K562 (cell line): Measurements from ENCODE around the gene DYNLT4. TPM values are rescaled to one million over a fixed set of nuclear protein-coding genes. Genes with fewer than 3 reads are reported as not detected.
A peak's percentile ranks its signal among the peaks of the same experiment; 100 is the strongest.

Experiments
- CBFA2T3 ChIP-seq: fragments of 450-650 bp; IDR thresholded peaks from 2 replicates; pipeline ENCODE4 v1.6.1; 2017
- CTCF ChIP-seq, 3 experiments: IDR thresholded peaks in 2 of 3; conservative IDR thresholded peaks in 1 of 3; 2 replicates each; pipeline ENCODE4 v1.5.1; 2011 to 2012; ENCODE audit warnings: low read length in 3 of 3, mild to moderate bottlenecking in 3 of 3, control low read depth in 2 of 3, improper control_type of control experiment in 1 of 3, inconsistent platforms in 1 of 3, low read depth in 1 of 3, mixed read lengths in 1 of 3, moderate library complexity in 1 of 3; ENCODE audit not compliant: insufficient read depth in 2 of 3
- E2F3 ChIP-seq: fragments of 250-450 bp; sonication (Bioruptor Pico); IDR thresholded peaks from 2 replicates; pipeline ENCODE4 v1.4.0; 2020; ENCODE audit warnings: mild to moderate bottlenecking
- NBN ChIP-seq: fragments of 450-650 bp; IDR thresholded peaks from 2 replicates; pipeline ENCODE4 v1.6.1; 2016; ENCODE audit warnings: low read depth, mild to moderate bottlenecking
- REST ChIP-seq, 2 experiments: fragments of 450-650 bp; formaldehyde crosslinking in 1 of 2; IDR thresholded peaks; 2 replicates each; pipeline versions ENCODE4 v1.4.0 to v1.6.1; 2014 to 2020; ENCODE audit warnings: mild to moderate bottlenecking in 2 of 2, borderline replicate concordance in 1 of 2, low read depth in 1 of 2
- SMAD4 ChIP-seq: fragments of 250-450 bp; sonication (Bioruptor Pico); conservative IDR thresholded peaks from 2 replicates; pipeline ENCODE4 v1.8.0; 2021; ENCODE audit warnings: inconsistent platforms, mild to moderate bottlenecking, moderate library complexity
- TFAP4 ChIP-seq: sonication (generic); formaldehyde crosslinking; IDR thresholded peaks from 2 replicates; pipeline ENCODE4 v1.8.0; 2022; ENCODE audit warnings: missing genetic modification reagents, mild to moderate bottlenecking, moderate library complexity, borderline replicate concordance
- UBTF ChIP-seq, 2 experiments: IDR thresholded peaks; 2 replicates each; pipeline ENCODE4 v1.6.1; 2012; ENCODE audit warnings: improper control_type of control experiment in 2 of 2, low read depth in 2 of 2, low read length in 2 of 2, borderline replicate concordance in 1 of 2
- ZNF3 ChIP-seq: fragments of 250-450 bp; sonication (Bioruptor Pico); IDR thresholded peaks from 2 replicates; pipeline ENCODE4 v1.5.0; 2021; ENCODE audit warnings: mild to moderate bottlenecking, moderate library complexity
- ZNF512 ChIP-seq: IDR thresholded peaks from 2 replicates; pipeline ENCODE4 v1.6.1; 2016; ENCODE audit warnings: missing genetic modification characterization, missing compliant biosample characterization
- ZNF830 ChIP-seq: fragments of 250-450 bp; sonication (Bioruptor Pico); IDR thresholded peaks from 2 replicates; pipeline ENCODE4 v1.5.0; 2021; ENCODE audit warnings: mild to moderate bottlenecking
- polyA plus RNA-seq, 8 experiments: library from polyadenylated mRNA; depleted of rRNA in 4 of 8; stranded (reverse) in 5 of 8; unstranded in 3 of 8; fragments of >200 nt; fragmentation: Nextera tagmentation in 2 of 8; fragmentation: Illumina TruSeq in 1 of 8; extraction: Ambion mirVana in 2 of 8; extraction: Trizol in 1 of 8; gene quantifications; 2 replicates each; pipeline versions ENCODE4 v1.2.1 to v1.2.3, GENCODE V29; 2011 to 2014; ENCODE audit warnings: inconsistent platforms in 1 of 8, missing spikeins in 1 of 8
- total RNA-seq, 7 experiments: library from RNA; depleted of rRNA in 6 of 7; stranded (reverse); fragments of >200 nt in 6 of 7; fragmentation: Illumina TruSeq in 2 of 7; extraction: Trizol in 2 of 7; gene quantifications; 2 replicates each; pipeline versions ENCODE4 v1.2.1 to v1.2.3, GENCODE V29; 2011 to 2021; ENCODE audit warnings: low replicate concordance in 1 of 7

The DYNLT4 gene
- total and polyA plus RNA-seq, 9 of the 15 experiments (the other 6 are each of a cell fraction or from before 2014, with no cell fraction given) = 0.29 to 0.73 TPM; not detected in 7

GRCh38 chr1:44830900-44831304 lies 23.8 kb upstream of the DYNLT4 start (continued):
- TF ChIP-seq CTCF (IDR thresholded peaks at IDR 0.05 in 2 of 3, conservative IDR thresholded peaks at IDR 0.05 in 1 of 3; ENCODE audit: insufficient read depth in 2 of 3, low read depth in 1 of 3, low read length in 3 of 3) (peak; percentile 47 to 58 (median 54)), TFAP4 (CRISPR knock-in tag) (peak; percentile 53; the same call in 1 of the 2 replicates), ZNF830 (CRISPR knock-in tag) (no peak), CBFA2T3 (peak; percentile 46), UBTF (IDR thresholded peaks at IDR 0.05; ENCODE audit: borderline replicate concordance in 1 of 2, low read depth in 2 of 2, low read length in 2 of 2) (no peak), ZNF512 (no peak), NBN (no peak), ZNF3 (no peak), SMAD4 (CRISPR knock-in tag) (0 out of 2 replicates have a peak, but pooled peaks have one; percentile 44), E2F3 (0 out of 2 replicates have a peak, but pooled peaks have one; percentile 55), REST (IDR thresholded peaks at IDR 0.05; ENCODE audit: borderline replicate concordance) (0 out of 2 replicates have a peak, but pooled peaks have one; percentile 5), REST (CRISPR knock-in tag; IDR thresholded peaks at IDR 0.05; ENCODE audit: low read depth) (no peak)
